GM19452 (cell line): ENCODE measurements around the gene AGPAT3.
"Not testable (repeated sequence)": the region's sequence is repeated elsewhere in the genome, so short reads cannot be mapped to it uniquely, and the experiment has no call there.

Experiments
- ATAC-seq: cut with Tn5 transposase; IDR thresholded peaks from one replicate; pipeline ENCODE4 v1.9.1; 2021; ENCODE audit not compliant: unreplicated experiment

Gene AGPAT3

GRCh38 chr21:43834146-43834905, 30.7 kb upstream of the AGPAT3 start:
- ATAC-seq, result no peak

- no peak for ATAC-seq
Observed at GRCh38 chr21:43835050-43835449, 30.0 kb upstream of the AGPAT3 start.

- no peak for ATAC-seq
Observed at GRCh38 chr21:43835861-43836260, 29.2 kb upstream of the AGPAT3 start.

GRCh38 chr21:43836616-43837015, 28.4 kb upstream of the AGPAT3 start:
- no peak for ATAC-seq

GRCh38 chr21:43840259-43840658, 24.8 kb upstream of the AGPAT3 start:
- ATAC-seq, result no peak

GRCh38 chr21:43842742-43843141, 22.3 kb upstream of the AGPAT3 start:
- no peak for ATAC-seq

- not testable (repeated sequence) for ATAC-seq
Observed at GRCh38 chr21:43844906-43845305, 20.1 kb upstream of the AGPAT3 start.

- ATAC-seq, result no peak
Observed at GRCh38 chr21:43845386-43845785, 19.6 kb upstream of the AGPAT3 start.

- no peak for ATAC-seq
Observed at GRCh38 chr21:43846430-43846829, 18.6 kb upstream of the AGPAT3 start.

- ATAC-seq, result no peak
Observed at GRCh38 chr21:43847301-43847700, 17.7 kb upstream of the AGPAT3 start.

GRCh38 chr21:43848771-43849170, 16.3 kb upstream of the AGPAT3 start:
- no peak for ATAC-seq

GRCh38 chr21:43849532-43850299, 15.3 kb upstream of the AGPAT3 start:
- no peak for ATAC-seq

GRCh38 chr21:43850728-43851295, 14.2 kb upstream of the AGPAT3 start:
- ATAC-seq, result no peak

GRCh38 chr21:43851593-43851992, 13.4 kb upstream of the AGPAT3 start:
- ATAC-seq, result no peak

- peak; percentile 18 for ATAC-seq
Observed at GRCh38 chr21:43853851-43854772, 10.9 kb upstream of the AGPAT3 start.

GRCh38 chr21:43854773-43855633, 10.0 kb upstream of the AGPAT3 start:
- peak; percentile 77 for ATAC-seq

GRCh38 chr21:43855955-43856354, 9.1 kb upstream of the AGPAT3 start:
- no peak for ATAC-seq

- no peak for ATAC-seq
Observed at GRCh38 chr21:43858806-43859648, 6.0 kb upstream of the AGPAT3 start.

GRCh38 chr21:43859747-43860214, 5.2 kb upstream of the AGPAT3 start:
- no peak for ATAC-seq
